K562 (cell line): Measurements from ENCODE around the gene ZNHIT1. TPM values are rescaled to one million over a fixed set of nuclear protein-coding genes. Genes with fewer than 3 reads are reported as not detected.

Experiments
- CEBPB ChIP-seq: fragments of 450-650 bp; IDR thresholded peaks from 2 replicates; pipeline ENCODE4 v1.6.1; 2016; ENCODE audit warnings: missing genetic modification characterization, missing compliant biosample characterization
- ID3 ChIP-seq, 2 experiments: fragments of 250-450 bp in 1 of 2; fragments of 450-650 bp in 1 of 2; sonication (Bioruptor Pico) in 1 of 2; IDR thresholded peaks; 2 replicates each; pipeline versions ENCODE4 v1.6.1 to v1.8.0; 2016 to 2021; ENCODE audit warnings: mild to moderate bottlenecking in 2 of 2, moderate library complexity in 2 of 2, missing compliant biosample characterization in 1 of 2, missing genetic modification characterization in 1 of 2
- MBD2 ChIP-seq: sonication (generic); IDR thresholded peaks from 2 replicates; pipeline ENCODE4 v1.6.1; 2016; ENCODE audit warnings: low read depth, borderline replicate concordance
- MCM7 ChIP-seq, 2 experiments: fragments of 450-650 bp; IDR thresholded peaks; 2 replicates each; pipeline ENCODE4 v1.6.1; 2016 to 2018
- MTA2 ChIP-seq: fragments of 450-650 bp; IDR thresholded peaks from 2 replicates; pipeline ENCODE4 v1.6.1; 2016; ENCODE audit warnings: low read depth
- NEUROD1 ChIP-seq: fragments of 150-350 bp; IDR thresholded peaks from 2 replicates; pipeline ENCODE4 v1.6.1; 2014; ENCODE audit warnings: borderline replicate concordance, low read length, low read depth; ENCODE audit not compliant: partially characterized antibody
- NFE2L1 ChIP-seq: fragments of 450-650 bp; IDR thresholded peaks from 2 replicates; pipeline ENCODE4 v1.6.1; 2016; ENCODE audit warnings: missing genetic modification characterization, low read depth, mild to moderate bottlenecking, missing compliant biosample characterization, moderate library complexity, borderline replicate concordance
- NR2F6 ChIP-seq: fragments of 450-650 bp; formaldehyde crosslinking; IDR thresholded peaks from 2 replicates; pipeline ENCODE4 v1.4.0; 2020; ENCODE audit warnings: mild to moderate bottlenecking
- PHB2 ChIP-seq: fragments of 450-650 bp; IDR thresholded peaks from 2 replicates; pipeline ENCODE4 v1.6.1; 2017; ENCODE audit warnings: low read depth
- PRMT5 ChIP-seq: sonication (generic); formaldehyde crosslinking; IDR thresholded peaks from 2 replicates; pipeline ENCODE4 v1.5.0; 2020; ENCODE audit warnings: missing genetic modification reagents
- RBM15 ChIP-seq: fragments of 200-400 bp; formaldehyde crosslinking; IDR thresholded peaks from 2 replicates; pipeline ENCODE4 v1.6.1; 2018; ENCODE audit warnings: mild to moderate bottlenecking, low read length, moderate library complexity; ENCODE audit not compliant: insufficient read depth
- THAP7 ChIP-seq: fragments of 250-450 bp; sonication (Bioruptor Pico); IDR thresholded peaks from 2 replicates; pipeline ENCODE4 v1.5.0; 2021
- ZNF436 ChIP-seq: fragments of 250-450, 450-650 bp; sonication (Bioruptor Pico); formaldehyde crosslinking; IDR thresholded peaks from 2 replicates; pipeline ENCODE4 v1.7.0; 2020; ENCODE audit warnings: mild to moderate bottlenecking
- polyA plus RNA-seq, 8 experiments: library from polyadenylated mRNA; depleted of rRNA in 4 of 8; stranded (reverse) in 5 of 8; unstranded in 3 of 8; fragments of >200 nt; fragmentation: Nextera tagmentation in 2 of 8; fragmentation: Illumina TruSeq in 1 of 8; extraction: Ambion mirVana in 2 of 8; extraction: Trizol in 1 of 8; gene quantifications; 2 replicates each; pipeline versions ENCODE4 v1.2.1 to v1.2.3, GENCODE V29; 2011 to 2014; ENCODE audit warnings: inconsistent platforms in 1 of 8, missing spikeins in 1 of 8
- total RNA-seq, 7 experiments: library from RNA; depleted of rRNA in 6 of 7; stranded (reverse); fragments of >200 nt in 6 of 7; fragmentation: Illumina TruSeq in 2 of 7; extraction: Trizol in 2 of 7; gene quantifications; 2 replicates each; pipeline versions ENCODE4 v1.2.1 to v1.2.3, GENCODE V29; 2011 to 2021; ENCODE audit warnings: low replicate concordance in 1 of 7
- TF ChIP-seq, protein P1 (sequence below): sonication (generic); formaldehyde crosslinking; IDR thresholded peaks from 2 replicates; pipeline ENCODE4 v1.8.1; 2023; ENCODE audit warnings: mild to moderate bottlenecking, missing genetic modification reagents
- TF ChIP-seq, protein P2 (sequence below), 2 experiments: fragments of 450-650 bp; IDR thresholded peaks; 2 replicates each; pipeline ENCODE4 v1.6.1; 2016
- TF ChIP-seq, protein P3 (sequence below): IDR thresholded peaks from 2 replicates; pipeline ENCODE4 v1.6.1; 2016; ENCODE audit warnings: missing genetic modification characterization, missing compliant biosample characterization
- TF ChIP-seq, protein P4 (sequence below): fragments of 250-450 bp; sonication (Bioruptor Pico); IDR thresholded peaks from 2 replicates; pipeline ENCODE4 v1.8.0; 2022; ENCODE audit warnings: moderate library complexity, mild to moderate bottlenecking, inconsistent platforms
- TF ChIP-seq, protein P5 (sequence below): fragments of 250-450 bp; sonication (Bioruptor Pico); IDR thresholded peaks from 2 replicates; pipeline ENCODE4 v1.4.0; 2020; ENCODE audit warnings: borderline replicate concordance

The ZNHIT1 gene
- total and polyA plus RNA-seq, 9 of the 15 experiments (the other 6 are each of a cell fraction or from before 2014, with no cell fraction given), result 6.4 to 162 (median 70.1) TPM

- TF ChIP-seq THAP7 (CRISPR knock-in tag), result no peak
- TF ChIP-seq, protein P1, sequence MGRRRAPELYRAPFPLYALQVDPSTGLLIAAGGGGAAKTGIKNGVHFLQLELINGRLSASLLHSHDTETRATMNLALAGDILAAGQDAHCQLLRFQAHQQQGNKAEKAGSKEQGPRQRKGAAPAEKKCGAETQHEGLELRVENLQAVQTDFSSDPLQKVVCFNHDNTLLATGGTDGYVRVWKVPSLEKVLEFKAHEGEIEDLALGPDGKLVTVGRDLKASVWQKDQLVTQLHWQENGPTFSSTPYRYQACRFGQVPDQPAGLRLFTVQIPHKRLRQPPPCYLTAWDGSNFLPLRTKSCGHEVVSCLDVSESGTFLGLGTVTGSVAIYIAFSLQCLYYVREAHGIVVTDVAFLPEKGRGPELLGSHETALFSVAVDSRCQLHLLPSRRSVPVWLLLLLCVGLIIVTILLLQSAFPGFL (CRISPR knock-in tag), result no peak
- TF ChIP-seq, protein P2, sequence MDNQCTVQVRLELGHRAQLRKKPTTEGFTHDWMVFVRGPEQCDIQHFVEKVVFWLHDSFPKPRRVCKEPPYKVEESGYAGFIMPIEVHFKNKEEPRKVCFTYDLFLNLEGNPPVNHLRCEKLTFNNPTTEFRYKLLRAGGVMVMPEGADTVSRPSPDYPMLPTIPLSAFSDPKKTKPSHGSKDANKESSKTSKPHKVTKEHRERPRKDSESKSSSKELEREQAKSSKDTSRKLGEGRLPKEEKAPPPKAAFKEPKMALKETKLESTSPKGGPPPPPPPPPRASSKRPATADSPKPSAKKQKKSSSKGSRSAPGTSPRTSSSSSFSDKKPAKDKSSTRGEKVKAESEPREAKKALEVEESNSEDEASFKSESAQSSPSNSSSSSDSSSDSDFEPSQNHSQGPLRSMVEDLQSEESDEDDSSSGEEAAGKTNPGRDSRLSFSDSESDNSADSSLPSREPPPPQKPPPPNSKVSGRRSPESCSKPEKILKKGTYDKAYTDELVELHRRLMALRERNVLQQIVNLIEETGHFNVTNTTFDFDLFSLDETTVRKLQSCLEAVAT (IDR thresholded peaks at IDR 0.05), result no peak
- TF ChIP-seq, protein P3, sequence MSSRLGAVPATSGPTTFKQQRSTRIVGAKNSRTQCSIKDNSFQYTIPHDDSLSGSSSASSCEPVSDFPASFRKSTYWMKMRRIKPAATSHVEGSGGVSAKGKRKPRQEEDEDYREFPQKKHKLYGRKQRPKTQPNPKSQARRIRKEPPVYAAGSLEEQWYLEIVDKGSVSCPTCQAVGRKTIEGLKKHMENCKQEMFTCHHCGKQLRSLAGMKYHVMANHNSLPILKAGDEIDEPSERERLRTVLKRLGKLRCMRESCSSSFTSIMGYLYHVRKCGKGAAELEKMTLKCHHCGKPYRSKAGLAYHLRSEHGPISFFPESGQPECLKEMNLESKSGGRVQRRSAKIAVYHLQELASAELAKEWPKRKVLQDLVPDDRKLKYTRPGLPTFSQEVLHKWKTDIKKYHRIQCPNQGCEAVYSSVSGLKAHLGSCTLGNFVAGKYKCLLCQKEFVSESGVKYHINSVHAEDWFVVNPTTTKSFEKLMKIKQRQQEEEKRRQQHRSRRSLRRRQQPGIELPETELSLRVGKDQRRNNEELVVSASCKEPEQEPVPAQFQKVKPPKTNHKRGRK (tag), result no peak
- TF ChIP-seq, protein P4, sequence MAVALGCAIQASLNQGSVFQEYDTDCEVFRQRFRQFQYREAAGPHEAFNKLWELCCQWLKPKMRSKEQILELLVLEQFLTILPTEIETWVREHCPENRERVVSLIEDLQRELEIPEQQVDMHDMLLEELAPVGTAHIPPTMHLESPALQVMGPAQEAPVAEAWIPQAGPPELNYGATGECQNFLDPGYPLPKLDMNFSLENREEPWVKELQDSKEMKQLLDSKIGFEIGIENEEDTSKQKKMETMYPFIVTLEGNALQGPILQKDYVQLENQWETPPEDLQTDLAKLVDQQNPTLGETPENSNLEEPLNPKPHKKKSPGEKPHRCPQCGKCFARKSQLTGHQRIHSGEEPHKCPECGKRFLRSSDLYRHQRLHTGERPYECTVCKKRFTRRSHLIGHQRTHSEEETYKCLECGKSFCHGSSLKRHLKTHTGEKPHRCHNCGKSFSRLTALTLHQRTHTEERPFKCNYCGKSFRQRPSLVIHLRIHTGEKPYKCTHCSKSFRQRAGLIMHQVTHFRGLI, result no peak
- TF ChIP-seq MCM7 (IDR thresholded peaks at IDR 0.05), result no peak
- TF ChIP-seq ID3 (CRISPR knock-in tag; IDR thresholded peaks at IDR 0.05), result no peak
- TF ChIP-seq ID3 (tag; IDR thresholded peaks at IDR 0.05), result 0 out of 2 replicates have a peak, but pooled peaks have one; percentile 23
- TF ChIP-seq, protein P5, sequence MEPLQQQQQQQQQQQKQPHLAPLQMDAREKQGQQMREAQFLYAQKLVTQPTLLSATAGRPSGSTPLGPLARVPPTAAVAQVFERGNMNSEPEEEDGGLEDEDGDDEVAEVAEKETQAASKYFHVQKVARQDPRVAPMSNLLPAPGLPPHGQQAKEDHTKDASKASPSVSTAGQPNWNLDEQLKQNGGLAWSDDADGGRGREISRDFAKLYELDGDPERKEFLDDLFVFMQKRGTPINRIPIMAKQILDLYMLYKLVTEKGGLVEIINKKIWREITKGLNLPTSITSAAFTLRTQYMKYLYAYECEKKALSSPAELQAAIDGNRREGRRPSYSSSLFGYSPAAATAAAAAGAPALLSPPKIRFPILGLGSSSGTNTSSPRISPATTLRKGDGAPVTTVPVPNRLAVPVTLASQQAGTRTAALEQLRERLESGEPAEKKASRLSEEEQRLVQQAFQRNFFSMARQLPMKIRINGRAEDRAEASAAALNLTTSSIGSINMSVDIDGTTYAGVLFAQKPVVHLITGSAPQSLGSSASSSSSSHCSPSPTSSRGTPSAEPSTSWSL (CRISPR knock-in tag), result no peak
- no peak for TF ChIP-seq ZNF436
- TF ChIP-seq NFE2L1 (tag), result no peak
- no peak for TF ChIP-seq PHB2
- TF ChIP-seq CEBPB (tag), result peak; percentile 76
- TF ChIP-seq MTA2, result no peak
- TF ChIP-seq RBM15, result no peak
- TF ChIP-seq NEUROD1, result peak; percentile 22
- TF ChIP-seq PRMT5, result no peak
- peak; percentile 82 for TF ChIP-seq MBD2
- TF ChIP-seq NR2F6 (CRISPR knock-in tag), result no peak
Observed at GRCh38 chr7:101251871-101252659, 34.1 kb downstream of the ZNHIT1 start (continued).
